ENCODE data around the gene FANCC. TPM values are rescaled to one million over a fixed set of nuclear protein-coding genes. Genes with fewer than 3 reads are reported as not detected.

Gene FANCC
- total RNA-seq, 1 donor: 15.9 TPM

GRCh38 chr9:95078939-95079338 is 238.6 kb downstream of the FANCC start:
- H3K4me3 ChIP-seq (ENCODE audit: low read depth, low read length): no peak overlapping the region
- DNase-seq (ENCODE audit: low read depth): no peak
- TF ChIP-seq CTCF (IDR thresholded peaks at IDR 0.05; ENCODE audit: insufficient read depth, low read length): no peak

- DNase-seq (ENCODE audit: low read depth): no peak
- no peak overlapping the region for H3K4me3 ChIP-seq (ENCODE audit: low read depth, low read length)
- TF ChIP-seq CTCF (IDR thresholded peaks at IDR 0.05; ENCODE audit: insufficient read depth, low read length): no peak
Measured at GRCh38 chr9:95078511-95078910, 239.0 kb downstream of the FANCC start.

- no peak for TF ChIP-seq CTCF (IDR thresholded peaks at IDR 0.05; ENCODE audit: insufficient read depth, low read length)
- H3K4me3 ChIP-seq (ENCODE audit: low read depth, low read length): no peak overlapping the region
- DNase-seq (ENCODE audit: low read depth): no peak
Measured at GRCh38 chr9:95077766-95078370, 239.6 kb downstream of the FANCC start.

DNA sequence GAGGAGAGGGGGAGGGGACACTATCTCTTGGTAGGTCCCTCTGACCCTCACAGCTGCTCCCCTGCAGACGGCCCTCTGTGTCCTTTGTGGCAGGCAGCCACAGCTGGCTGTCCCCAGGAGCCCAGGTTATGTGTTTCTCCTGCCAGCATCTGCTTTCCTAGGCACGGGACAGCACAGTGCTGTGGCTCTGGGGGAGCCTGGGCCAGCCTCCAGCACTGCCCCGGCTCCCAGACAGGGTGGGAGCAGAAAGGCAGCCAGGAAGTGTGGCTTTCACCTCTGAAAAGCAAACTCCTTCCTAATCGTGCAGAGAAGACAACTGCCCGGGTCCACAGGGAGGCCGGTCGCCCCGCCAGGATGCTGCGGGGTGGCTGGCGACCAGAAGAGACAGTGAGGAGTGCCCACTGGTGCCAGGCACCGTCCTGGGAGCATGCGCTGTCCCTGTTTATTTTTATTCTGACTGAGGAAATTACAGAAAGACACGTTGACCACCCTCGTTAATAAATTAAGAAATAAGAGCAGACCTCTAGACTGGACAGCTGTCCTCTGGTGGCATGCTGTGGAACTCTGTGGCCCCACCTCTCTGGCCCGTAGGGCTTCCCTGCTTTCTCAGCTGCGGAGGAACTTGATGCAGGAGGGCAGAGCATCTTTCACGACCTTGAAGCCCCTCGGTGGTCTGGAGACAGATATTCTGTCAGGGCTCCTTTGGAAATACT is 240.3 kb downstream of the FANCC start:
- DNase-seq (ENCODE audit: low read depth): no peak
- no peak overlapping the region for H3K4me3 ChIP-seq (ENCODE audit: low read depth, low read length)
- peak; percentile 10 for TF ChIP-seq CTCF (IDR thresholded peaks at IDR 0.05; ENCODE audit: insufficient read depth, low read length)

GRCh38 chr9:95076696-95077052 is 240.8 kb downstream of the FANCC start:
- no peak for TF ChIP-seq CTCF (IDR thresholded peaks at IDR 0.05; ENCODE audit: insufficient read depth, low read length)
- DNase-seq (ENCODE audit: low read depth): no peak
- H3K4me3 ChIP-seq (ENCODE audit: low read depth, low read length): no peak overlapping the region

GRCh38 chr9:95075700-95076099 is 241.8 kb downstream of the FANCC start:
- no peak for DNase-seq (ENCODE audit: low read depth)
- no peak overlapping the region for H3K4me3 ChIP-seq (ENCODE audit: low read depth, low read length)
- TF ChIP-seq CTCF (IDR thresholded peaks at IDR 0.05; ENCODE audit: insufficient read depth, low read length): no peak
